ENCODE measurements around the gene IL3. TPM values are rescaled to one million over a fixed set of nuclear protein-coding genes. Genes with fewer than 3 reads are reported as not detected.

IL3 gene
- polyA plus RNA-seq, 4 donors = not detected

DNA sequence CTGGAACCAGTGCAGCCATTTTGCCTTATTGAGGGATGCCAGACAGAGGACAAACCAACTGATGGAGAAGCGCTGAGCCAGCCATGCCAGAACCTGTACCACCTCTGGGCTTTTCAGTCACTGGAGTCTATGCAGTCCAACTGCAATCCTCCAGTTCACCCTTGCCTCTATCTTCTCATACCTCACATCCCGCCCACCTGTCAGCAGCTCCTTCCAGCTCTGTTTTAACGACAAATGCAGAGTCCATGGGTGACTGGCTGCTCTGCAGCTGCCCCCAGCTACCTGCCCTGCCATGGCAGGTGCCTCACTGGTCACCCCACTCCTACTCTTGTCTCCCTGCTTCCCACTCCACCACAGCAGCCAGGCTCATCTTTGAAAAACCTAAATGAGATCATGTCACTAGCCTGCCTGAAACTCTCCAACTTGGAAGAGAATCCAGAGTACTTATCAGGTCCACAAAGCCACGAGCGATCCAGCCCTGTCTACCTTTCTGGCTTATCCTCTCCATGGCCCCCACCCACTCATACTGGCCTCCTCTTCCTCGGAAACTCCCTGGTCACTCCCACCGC, 35.0 kb upstream of the IL3 start:
- DNase-seq (ENCODE audit: low read depth in 4 of 4, low spot score in 3 of 4) = no peak

DNA sequence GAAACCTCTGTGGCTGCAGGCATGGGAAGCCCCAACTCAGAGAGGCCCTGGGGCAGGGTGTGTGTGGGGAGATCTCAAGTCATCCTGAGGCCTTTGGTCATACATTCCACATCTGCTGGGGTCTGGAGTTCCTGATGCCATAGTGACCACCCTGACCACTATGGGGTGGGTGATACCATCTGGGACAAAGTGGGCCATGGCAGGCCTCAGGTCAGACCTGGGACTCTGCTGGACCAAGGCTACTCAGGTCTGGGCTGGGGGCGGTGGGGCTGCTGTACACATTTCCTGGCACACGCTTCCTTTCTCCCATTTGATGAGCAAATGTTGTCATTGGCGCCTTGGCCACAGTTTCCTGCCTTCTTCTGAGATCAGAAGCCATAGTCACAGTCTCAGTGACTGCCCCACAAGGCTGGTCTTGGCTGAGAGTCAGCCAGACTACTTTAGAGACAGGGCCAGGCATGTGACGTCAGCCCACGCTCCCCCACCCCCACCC, 33.9 kb upstream of the IL3 start:
- DNase-seq (ENCODE audit: low read depth in 4 of 4, low spot score in 3 of 4) = no peak

DNA sequence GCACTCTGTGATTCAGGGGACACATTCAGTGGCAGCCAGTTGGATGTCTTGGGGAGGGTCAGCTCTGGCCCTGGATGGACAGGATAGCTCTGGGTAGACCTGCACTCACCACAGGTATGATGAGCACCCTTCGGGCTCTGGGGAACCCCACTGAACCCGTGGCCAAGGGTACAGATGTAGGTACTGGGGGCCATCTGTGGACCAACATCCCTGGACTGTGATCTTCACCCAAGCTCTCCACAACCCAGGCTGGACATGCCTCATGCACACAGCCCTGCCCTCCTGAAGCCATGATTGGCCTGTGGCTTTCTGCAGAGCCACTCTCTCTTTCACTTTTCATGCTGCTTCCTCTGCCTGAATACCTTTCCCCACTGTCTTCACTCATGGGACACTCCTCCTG, 33.4 kb upstream of the IL3 start:
- DNase-seq (ENCODE audit: low read depth in 4 of 4, low spot score in 3 of 4) = no peak

DNA sequence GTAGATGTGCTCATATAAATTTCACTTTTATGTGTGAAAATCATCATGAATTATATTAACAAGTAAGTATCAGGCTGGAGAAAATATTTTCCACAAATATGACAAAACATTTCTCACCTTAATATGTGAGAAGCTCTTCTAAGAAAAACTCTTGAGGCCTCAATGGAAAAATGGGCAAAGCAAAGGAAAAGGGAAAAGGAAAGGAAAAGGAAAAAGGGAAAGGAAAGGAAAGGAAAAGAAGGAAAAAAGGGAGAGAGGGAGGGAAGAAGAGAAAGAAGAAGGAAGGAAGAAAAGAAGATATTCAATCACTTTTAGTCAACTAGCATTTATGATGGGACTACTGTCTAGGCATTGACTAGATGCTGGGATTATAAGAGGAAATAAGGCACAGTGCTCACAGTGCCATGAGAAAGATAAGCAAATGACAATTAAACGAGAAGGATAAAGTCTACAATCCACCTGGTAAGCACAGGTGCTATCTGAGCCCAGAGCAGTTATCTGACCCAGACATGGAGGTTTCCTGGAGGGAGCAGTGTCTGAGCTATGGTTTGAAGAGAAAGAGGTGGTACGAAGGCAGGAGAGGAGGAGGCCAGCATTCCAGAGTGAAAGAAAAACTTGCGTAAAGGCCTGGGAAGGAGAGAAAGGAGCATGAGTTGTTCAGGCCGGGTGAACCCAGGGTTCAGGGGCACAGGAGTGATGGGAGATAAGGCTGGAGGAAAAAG, 30.7 kb upstream of the IL3 start:
- DNase-seq (ENCODE audit: low read depth in 4 of 4, low spot score in 3 of 4) = no peak

DNA sequence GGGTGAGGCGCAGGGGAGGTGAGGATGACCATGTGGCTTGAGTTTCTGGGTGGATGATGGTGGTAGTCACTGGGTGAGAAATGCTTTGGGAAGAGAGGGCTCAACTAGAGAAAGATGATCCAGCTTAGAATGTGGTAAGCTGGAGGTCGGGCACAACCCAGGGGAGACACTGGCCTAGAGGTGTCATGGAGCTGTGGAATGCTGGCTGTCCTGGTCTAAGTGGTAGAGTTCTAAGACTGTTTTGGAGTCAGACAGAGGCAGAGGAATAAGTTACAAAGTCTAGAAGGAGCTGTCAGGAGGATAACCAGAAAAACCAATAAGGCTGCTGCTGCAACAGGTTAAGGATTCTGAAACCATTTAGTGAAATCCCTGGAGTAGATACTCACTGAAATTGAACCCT, 29.8 kb upstream of the IL3 start:
- no peak for DNase-seq (ENCODE audit: low read depth in 4 of 4, low spot score in 3 of 4)

DNA sequence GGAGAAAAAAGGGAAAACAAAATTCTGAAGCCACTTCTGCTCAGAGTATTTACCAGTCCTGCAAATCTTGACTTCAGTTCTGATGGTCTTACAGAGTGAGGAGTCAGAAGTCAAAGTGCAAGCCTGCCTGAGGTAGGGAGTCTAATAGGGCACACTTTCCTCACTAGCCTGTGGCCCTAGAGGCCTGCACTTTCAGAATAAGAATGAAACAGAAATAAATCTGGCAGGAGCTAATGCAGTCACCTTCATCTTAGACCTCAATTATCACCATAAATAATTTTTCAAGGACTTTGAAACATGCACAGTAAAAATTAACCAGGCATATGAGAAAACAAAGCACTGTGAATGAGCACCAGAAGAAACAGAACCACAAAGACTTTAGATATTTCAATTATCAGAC, 28.3 kb upstream of the IL3 start:
- no peak for DNase-seq (ENCODE audit: low read depth in 4 of 4, low spot score in 3 of 4)

DNA sequence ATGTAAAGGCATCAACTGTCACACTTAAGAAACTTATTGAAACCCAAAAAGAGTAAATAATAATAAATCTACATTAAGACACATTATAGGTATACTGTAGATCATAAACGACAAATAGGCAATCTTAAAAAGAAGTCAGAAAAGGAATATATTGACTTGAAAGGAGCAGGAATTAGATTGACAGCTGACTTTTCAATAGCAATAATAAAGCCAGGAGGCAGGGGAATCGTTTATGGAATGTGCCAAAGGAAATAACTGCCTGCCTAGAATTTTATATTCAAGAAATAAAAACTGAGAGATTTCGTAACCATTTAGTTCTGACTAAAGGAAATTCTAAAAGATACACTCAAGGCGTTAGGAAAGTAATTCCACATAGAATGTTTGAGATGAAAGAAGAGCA, 27.3 kb upstream of the IL3 start:
- no peak for DNase-seq (ENCODE audit: low read depth in 4 of 4, low spot score in 3 of 4)

DNA sequence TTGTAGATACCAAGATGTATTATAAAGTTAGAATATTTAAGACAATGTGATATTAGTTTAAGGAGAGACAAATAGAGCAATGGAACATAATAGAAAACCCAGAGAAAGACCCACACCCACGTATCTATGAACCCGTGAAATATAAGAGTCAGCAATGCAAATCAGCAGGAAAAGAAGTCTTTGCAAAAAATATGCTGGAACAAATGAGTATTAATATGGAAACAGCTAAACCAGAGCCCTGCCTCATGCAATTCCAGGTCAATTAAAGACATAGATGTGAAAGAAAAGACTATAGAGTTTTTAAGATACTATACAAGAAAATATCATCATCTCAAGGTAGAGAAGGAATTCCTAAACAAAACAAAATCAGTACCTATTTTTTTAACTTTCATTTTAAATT, 23.1 kb upstream of the IL3 start:
- DNase-seq (ENCODE audit: low read depth in 4 of 4, low spot score in 3 of 4) = no peak

DNA sequence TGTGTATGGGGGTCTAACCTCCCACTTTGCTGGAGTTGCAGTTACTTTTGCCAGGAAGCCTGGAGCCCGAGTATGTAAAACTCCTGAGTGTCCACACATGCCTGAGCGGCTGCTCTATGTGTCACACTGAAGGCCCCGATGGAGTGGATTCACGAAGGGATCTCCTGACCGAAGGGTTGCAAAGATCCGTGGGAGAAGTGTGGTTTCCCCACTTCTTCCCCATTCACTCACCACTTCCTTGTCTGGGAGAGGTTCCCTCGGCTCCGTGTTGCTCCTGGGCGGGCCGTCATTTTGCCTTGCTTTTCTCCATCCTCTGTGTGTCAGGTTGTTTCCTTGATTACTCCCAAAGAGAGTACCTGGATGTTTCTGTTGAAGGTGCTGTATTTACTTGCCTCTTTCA, 16.2 kb upstream of the IL3 start:
- no peak for DNase-seq (ENCODE audit: low read depth in 4 of 4, low spot score in 3 of 4)

DNA sequence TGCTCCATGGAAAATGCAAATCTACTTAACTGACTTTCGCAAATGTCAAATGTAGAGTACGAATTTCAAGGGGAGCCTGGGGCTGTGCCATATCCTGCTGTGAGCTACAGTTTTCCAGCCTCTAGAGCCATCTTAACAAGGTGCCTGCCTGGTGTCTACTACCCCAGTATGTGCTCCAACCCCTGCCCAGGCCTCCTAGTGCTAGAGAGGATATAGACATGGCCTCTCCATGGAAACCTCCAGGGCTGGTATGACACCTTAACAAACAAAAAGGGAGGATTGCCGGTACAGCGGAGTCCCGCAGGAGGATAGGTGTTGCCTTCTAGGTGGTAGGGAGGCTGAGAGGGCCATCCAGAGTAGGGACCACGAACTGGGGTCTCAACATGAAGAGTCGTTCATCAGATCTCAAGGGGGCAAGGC, 13.6 kb upstream of the IL3 start:
- no peak for DNase-seq (ENCODE audit: low read depth in 4 of 4, low spot score in 3 of 4)

DNA sequence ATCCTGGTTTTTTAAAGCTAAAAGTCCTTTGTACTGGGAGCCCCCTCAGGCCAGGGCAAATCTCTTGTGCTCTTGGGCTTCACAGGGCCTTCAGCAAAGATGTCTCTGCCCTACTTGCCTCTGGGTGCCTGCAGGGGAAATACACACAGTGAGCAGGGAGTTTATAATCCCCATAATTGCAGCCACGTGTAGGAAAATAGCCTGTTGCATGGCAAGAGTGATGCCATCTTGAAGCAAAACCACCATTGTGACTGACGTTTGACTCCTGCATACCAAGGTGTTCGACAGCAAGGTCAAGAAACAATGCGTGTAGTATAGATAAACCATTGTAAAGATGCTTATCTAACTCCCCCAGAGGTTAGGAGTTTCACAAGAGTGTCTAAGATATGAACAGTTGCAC, 11.4 kb upstream of the IL3 start:
- no peak for DNase-seq (ENCODE audit: low read depth in 4 of 4, low spot score in 3 of 4)

DNA sequence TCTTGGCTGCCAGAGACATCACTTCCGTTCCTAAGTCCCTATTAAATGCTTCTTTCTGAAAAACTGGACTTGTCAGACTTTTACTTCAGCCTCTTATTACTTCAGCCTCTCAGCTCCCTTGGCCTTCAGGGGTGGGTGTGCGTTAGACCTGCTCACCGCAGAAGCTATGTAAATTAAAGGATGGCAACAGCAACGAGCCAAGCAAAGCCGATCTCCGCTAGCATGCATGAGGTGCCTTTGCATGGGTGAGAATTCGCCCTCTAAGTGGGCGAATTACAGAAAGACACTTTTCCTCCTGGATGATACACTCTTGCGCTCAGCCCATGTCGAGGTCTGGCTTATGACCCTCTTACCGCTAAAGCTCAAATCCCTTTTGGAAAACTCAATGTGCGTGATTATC, 10.9 kb upstream of the IL3 start:
- no peak for DNase-seq (ENCODE audit: low read depth in 4 of 4, low spot score in 3 of 4)

DNA sequence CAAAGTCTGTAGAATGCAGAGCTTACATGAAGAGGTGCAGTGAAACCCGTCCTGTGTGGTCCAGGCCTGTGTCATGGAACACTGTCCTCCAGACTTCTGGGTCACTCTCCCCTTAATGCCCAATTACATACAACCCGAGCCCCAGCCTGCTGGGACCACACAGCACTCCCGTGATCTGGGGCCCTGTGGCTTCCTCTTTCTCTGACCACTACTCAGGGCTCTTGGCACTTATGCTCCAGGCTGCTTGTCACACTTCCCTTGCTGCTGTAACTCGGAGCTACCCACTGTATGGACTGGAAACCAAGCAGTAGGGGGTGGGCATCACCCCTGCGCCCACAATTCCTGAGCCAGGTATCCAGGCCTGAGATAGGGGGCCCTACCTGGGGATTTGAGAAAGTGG, 10.3 kb upstream of the IL3 start:
- DNase-seq (ENCODE audit: low read depth in 4 of 4, low spot score in 3 of 4) = no peak

DNA sequence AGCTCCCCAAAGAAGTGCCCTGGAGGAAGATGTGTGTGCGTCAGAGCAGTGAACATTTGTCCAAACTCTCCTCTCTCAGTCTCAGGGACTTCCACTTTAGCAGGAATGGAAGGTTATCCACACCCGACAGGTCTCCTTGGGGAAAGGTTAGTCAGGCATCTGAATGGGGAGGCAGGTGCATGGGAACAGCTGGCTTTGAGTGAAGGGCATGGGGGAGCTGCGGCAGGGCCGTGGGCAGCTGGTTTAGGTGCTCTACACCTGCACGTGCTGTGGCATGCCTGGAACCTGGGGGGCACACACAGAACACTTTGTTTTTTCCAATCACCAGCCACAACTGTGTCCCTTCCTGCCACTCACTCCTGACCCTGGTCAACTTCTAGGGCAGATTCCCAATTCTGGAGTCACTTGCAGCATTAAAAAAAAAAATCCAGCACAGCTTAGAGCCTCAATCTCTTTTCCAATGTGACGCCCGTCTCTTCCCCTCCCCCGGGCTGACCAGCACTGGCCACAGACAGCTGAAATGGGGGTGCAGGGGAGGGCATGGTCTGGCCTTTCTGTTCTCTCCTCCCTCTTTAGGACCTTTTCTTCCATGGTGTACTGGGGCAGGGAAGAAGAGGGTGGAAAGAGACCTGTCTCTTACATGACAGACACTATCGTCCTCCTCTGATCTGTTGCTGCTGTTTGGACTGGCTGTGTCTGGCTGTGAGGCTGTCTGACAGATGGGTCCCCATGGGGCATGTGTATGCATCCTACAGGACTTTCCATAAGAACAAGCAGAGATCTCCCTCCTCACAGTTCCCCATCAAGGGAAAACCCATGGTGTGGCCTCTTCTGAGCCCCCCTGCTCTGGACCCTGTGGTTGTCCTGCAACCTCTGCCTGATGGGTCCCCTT, 9.5 kb upstream of the IL3 start:
- DNase-seq (ENCODE audit: low read depth in 4 of 4, low spot score in 3 of 4) = no peak

DNA sequence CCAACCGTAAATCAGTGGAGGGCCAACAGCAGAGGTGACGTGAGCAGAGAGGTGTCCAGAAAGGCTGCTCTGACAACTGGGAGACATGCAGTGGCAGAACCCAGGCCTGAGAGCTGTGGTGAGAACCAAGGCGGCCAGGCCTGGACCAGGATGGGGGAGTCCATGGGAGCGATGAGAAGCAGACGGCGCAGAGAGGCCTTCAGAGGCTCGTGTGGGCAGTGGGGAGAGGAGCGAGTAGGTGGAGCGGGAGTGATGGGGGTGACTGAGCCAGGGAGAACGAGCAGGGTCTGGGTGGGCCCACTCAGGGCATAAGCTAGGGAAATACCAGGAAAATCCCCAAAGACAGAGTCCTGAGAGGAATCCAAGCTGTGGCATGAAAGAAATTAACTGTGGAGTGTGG, 7.9 kb upstream of the IL3 start:
- no peak for DNase-seq (ENCODE audit: low read depth in 4 of 4, low spot score in 3 of 4)

DNA sequence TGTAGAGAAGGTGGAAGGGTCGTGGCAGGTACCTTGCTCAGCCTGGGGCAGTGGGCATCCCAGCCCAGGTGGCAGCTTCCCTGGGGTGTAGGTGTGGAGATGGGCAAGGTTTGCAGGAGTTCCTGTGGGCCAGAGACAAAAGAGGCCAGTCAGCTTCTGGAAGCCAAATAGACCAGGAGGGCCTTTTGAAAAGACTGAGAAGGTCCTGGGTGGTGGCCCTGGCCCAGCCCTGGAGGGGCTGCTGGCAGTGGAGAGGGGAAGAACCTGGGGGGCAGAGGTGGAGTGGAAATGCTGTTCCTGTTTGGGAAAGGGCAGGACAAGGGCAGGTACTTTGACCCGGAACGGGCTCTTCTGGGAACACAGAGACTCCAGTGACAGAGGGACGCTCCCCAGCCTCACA, 7.0 kb upstream of the IL3 start:
- no peak for DNase-seq (ENCODE audit: low read depth in 4 of 4, low spot score in 3 of 4)

DNA sequence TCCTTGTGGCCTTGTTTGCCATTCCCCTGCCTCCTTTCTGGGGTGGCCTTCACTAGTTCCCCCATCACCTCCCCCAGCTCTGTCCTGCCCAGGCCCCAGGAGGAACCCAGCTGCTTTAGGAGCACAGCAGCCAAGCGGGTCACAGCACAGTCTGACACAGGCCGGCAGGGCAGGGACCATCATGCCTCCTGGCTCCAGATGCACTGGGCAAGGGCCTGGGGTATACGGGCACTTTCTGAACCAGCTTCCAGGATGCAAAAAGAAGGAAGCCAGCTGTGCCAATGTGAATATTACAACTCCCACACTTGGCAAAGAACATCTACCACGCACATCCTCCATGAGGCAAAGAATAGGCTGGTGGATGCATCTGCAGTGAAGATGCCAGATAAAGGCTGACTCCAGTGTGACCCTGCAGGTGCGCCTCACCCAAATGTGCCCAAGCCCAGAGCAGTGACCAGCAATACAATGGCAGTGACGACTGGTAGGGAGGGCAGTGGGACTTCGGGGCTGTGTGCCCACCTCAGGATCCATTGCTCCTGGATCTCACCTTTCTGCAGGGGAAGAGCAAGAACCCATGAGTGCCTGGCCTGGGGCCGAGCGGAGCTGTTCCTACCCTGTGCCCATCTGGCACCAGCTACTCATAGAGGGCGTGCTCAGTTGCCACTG, 6.3 kb upstream of the IL3 start:
- DNase-seq (ENCODE audit: low read depth in 4 of 4, low spot score in 3 of 4) = no peak

DNA sequence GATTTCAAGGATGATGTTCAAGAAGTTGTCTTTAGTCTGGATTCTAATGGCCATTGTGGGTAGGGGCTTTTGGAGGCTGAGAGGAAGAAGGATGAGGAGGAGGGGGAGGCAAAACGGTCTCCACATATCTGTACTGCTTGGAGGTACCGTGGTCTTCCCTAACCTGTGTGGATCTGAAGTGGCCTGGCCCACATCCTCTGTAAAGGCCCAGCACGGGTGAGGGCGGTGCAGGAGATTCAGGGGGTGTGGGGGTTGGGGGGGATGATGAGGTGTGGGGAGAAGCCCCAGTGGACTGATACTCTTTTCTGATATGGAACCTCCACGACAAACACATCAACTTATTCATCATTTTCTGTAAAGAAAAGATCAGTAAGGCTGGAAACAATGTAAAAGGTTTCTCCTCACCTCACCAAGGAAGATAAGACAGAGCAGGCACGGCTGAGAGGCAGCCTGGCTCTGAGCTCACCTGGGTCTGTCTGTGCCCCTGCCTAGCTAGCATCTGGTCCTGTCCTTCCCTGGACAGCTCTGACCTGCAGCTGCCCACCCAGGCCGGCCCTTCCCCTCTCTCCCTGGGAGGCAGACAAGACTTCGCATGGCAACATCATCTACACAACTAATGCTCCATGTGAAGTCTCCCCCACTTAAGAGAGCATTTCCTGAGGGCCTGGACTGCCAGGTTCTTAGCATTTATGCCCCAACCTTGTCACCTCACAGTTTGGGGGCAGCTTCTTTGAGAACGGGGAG, 5.6 kb upstream of the IL3 start:
- no peak for DNase-seq (ENCODE audit: low read depth in 4 of 4, low spot score in 3 of 4)

DNA sequence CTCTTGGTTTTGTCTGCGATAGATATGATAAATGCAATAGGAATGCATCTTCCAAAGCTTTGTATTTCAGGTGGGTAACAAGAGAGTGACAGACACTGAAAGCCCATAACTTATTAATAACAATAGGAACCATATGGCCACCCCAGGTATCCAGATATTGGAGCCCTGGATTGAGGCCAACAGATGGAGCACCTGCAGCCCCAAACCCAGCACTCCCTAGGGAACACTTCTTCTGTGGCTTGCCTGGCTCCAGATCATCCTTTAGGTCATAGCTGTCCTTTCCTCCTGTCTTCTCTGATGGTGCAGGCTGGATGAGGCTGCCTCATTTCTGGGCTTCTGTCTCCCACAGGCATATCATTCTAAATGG, 5.0 kb upstream of the IL3 start:
- DNase-seq (ENCODE audit: low read depth in 4 of 4, low spot score in 3 of 4) = no peak

DNA sequence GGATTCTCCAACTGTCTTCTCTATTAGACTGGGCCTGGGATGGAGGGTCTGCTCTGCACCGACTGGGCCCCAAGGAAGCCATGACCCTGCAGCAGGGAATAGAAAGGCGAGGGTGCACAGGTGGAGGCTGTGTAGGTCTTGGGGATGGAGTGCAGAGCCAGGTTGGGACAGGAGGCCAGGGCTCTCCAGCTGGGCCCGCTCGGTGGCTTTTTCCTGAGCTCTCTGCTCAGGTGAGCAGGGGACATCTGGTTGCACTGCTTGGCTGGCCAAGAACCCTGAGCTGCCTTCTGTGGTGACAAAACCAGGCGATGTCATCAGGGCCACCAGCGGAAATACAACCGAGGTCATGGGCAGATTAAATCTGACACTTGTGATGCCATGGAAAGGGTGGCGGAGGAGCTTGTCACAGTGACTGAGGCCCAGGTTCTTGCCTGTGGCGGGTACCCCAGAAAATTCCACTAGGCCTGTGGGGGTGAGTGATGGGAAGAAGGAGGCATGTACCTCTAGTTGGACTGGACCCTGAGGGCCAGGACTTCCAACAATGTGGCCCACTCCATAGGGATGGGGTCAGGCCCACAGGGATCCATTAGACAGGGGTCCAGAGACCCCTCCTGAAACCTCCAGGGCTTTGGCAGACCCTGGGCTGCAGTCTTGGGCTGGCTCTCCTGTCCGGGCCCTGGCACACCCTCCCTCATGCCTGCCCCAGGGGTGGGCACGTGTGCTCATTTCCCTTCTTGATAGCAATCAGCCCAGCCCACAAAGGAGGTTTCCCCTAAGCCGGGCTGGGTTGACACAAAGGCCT, 4.4 kb upstream of the IL3 start:
- no peak for DNase-seq (ENCODE audit: low read depth in 4 of 4, low spot score in 3 of 4)
